ENCODE results near the gene TMEM235. TPM values are rescaled to one million over a fixed set of nuclear protein-coding genes. Genes with fewer than 3 reads are reported as not detected.

TMEM235 gene
- total RNA-seq, 2 experiments from 2014 or later = 0.32 TPM; not detected in 1

GRCh38 chr17:78235885-78236284, 4.5 kb downstream of the TMEM235 start:
- BruUV-seq (replicated peaks) = no TSS peak
- ChIA-PET CTCF (ENCODE audit: unreplicated experiment) (no interaction called here), POLR2A (no interaction called here)
- no peaks in the 10 kb centered on the region for H3K79me2 ChIP-seq (ENCODE audit: insufficient read depth, low read depth, low read length)
- no peaks in the 10 kb centered on the region for H3K36me3 ChIP-seq (ENCODE audit: insufficient read depth, low read length)
- H3K27ac ChIP-seq (ENCODE audit: low read depth, low read length, poor library complexity, severe bottlenecking) = no peak overlapping the region
- H4K20me1 ChIP-seq (ENCODE audit: insufficient read depth, low read length) = no peaks in the 10 kb centered on the region
- peaks cover 40% of the 10 kb centered on the region for H3K4me1 ChIP-seq (ENCODE audit: insufficient read depth, low read length, poor library complexity, severe bottlenecking)
- no peak overlapping the region for H3K4me3 ChIP-seq (ENCODE audit: low read depth, low read length, poor library complexity, severe bottlenecking)
- intact Hi-C loops (cut with micrococcal nuclease; ENCODE audit: unreplicated experiment) = no loop called here
- no peak overlapping the region for H2AFZ ChIP-seq (ENCODE audit: low read length)
- no peaks in the 10 kb centered on the region for H3K9me2 ChIP-seq (ENCODE audit: insufficient read depth, low read length)
- DNase-seq (ENCODE audit: low spot score) = no peak
- TF ChIP-seq CTCF (conservative IDR thresholded peaks at IDR 0.05; ENCODE audit: low read length) (no peak), EZH2phosphoT487 (IDR thresholded peaks at IDR 0.05; ENCODE audit: borderline replicate concordance, low read depth, low read length) (no peak)
- no peaks in the 10 kb centered on the region for H3K9me3 ChIP-seq (ENCODE audit: low read length)
- no peak overlapping the region for H3K4me2 ChIP-seq (ENCODE audit: low read length)

GRCh38 chr17:78236362-78237127, 5.1 kb downstream of the TMEM235 start:
- no peak for DNase-seq (ENCODE audit: low spot score)
- H4K20me1 ChIP-seq (ENCODE audit: insufficient read depth, low read length) = no peaks in the 10 kb centered on the region
- no peak overlapping the region for H3K4me3 ChIP-seq (ENCODE audit: low read depth, low read length, poor library complexity, severe bottlenecking)
- ChIA-PET POLR2A (interaction anchor here (0.6 kb wide), 1 partner anchor 47 kb away, joined by 3 read pairs; no protein-coding TSS in a partner anchor), CTCF (ENCODE audit: unreplicated experiment) (no interaction called here)
- peaks cover 45% of the 10 kb centered on the region for H3K4me1 ChIP-seq (ENCODE audit: insufficient read depth, low read length, poor library complexity, severe bottlenecking)
- no peaks in the 10 kb centered on the region for H3K79me2 ChIP-seq (ENCODE audit: insufficient read depth, low read depth, low read length)
- no peak overlapping the region for H3K27ac ChIP-seq (ENCODE audit: low read depth, low read length, poor library complexity, severe bottlenecking)
- intact Hi-C loops (cut with micrococcal nuclease; ENCODE audit: unreplicated experiment) = no loop called here
- no peaks in the 10 kb centered on the region for H3K36me3 ChIP-seq (ENCODE audit: insufficient read depth, low read length)
- TF ChIP-seq CTCF (conservative IDR thresholded peaks at IDR 0.05; ENCODE audit: low read length) = no peak
- TF ChIP-seq EZH2phosphoT487 (IDR thresholded peaks at IDR 0.05; ENCODE audit: borderline replicate concordance, low read depth, low read length) = no peak
- no TSS peak for BruUV-seq (replicated peaks)
- H3K9me2 ChIP-seq (ENCODE audit: insufficient read depth, low read length) = no peaks in the 10 kb centered on the region
- no peaks in the 10 kb centered on the region for H3K9me3 ChIP-seq (ENCODE audit: low read length)
- H2AFZ ChIP-seq (ENCODE audit: low read length) = no peak overlapping the region
- no peak overlapping the region for H3K4me2 ChIP-seq (ENCODE audit: low read length)

- H2AFZ ChIP-seq (ENCODE audit: low read length) = no peak overlapping the region
- peak overlapping the region; percentile 2; the same call in 1 of the 2 replicates for H3K4me2 ChIP-seq (ENCODE audit: low read length)
- ChIA-PET POLR2A (interaction anchor here (0.6 kb wide), 1 partner anchor 48 kb away, joined by 3 read pairs; no protein-coding TSS in a partner anchor), CTCF (ENCODE audit: unreplicated experiment) (interaction anchor here (0.6 kb wide), 1 partner anchor 11 kb away, joined by 3 read pairs; no protein-coding TSS in a partner anchor)
- BruUV-seq (replicated peaks) = no TSS peak
- peaks cover 54% of the 10 kb centered on the region for H3K4me1 ChIP-seq (ENCODE audit: insufficient read depth, low read length, poor library complexity, severe bottlenecking)
- H3K9me3 ChIP-seq (ENCODE audit: low read length) = no peaks in the 10 kb centered on the region
- no peak overlapping the region for H3K27ac ChIP-seq (ENCODE audit: low read depth, low read length, poor library complexity, severe bottlenecking)
- DNase-seq (ENCODE audit: low spot score) = peak; percentile 58
- H3K9me2 ChIP-seq (ENCODE audit: insufficient read depth, low read length) = no peaks in the 10 kb centered on the region
- intact Hi-C loops (cut with micrococcal nuclease; ENCODE audit: unreplicated experiment) = no loop called here
- H3K4me3 ChIP-seq (ENCODE audit: low read depth, low read length, poor library complexity, severe bottlenecking) = no peak overlapping the region
- no peaks in the 10 kb centered on the region for H3K36me3 ChIP-seq (ENCODE audit: insufficient read depth, low read length)
- H4K20me1 ChIP-seq (ENCODE audit: insufficient read depth, low read length) = no peaks in the 10 kb centered on the region
- TF ChIP-seq EZH2phosphoT487 (IDR thresholded peaks at IDR 0.05; ENCODE audit: borderline replicate concordance, low read depth, low read length) (no peak), CTCF (conservative IDR thresholded peaks at IDR 0.05; ENCODE audit: low read length) (no peak)
- no peaks in the 10 kb centered on the region for H3K79me2 ChIP-seq (ENCODE audit: insufficient read depth, low read depth, low read length)
Observed at GRCh38 chr17:78237401-78238012, 6.1 kb downstream of the TMEM235 start.
